Activated CD4-positive, CD25-positive, alpha-beta regulatory T cell treated with anti-CD3 and anti-CD28 coated beads, Interleukin-2, amount 50 U/mL, for 16 hours (primary cell): ENCODE results near the gene ZYX.
"Not testable (repeated sequence)": the region's sequence is repeated elsewhere in the genome, so short reads cannot be mapped to it uniquely, and the experiment has no call there.

Source experiments
- DNase-seq: peaks from one replicate; pipeline ENCODE4 v3.0.0-alpha.2; 2020; ENCODE audit warnings: low read depth, low spot score

ZYX gene

GRCh38 chr7:143417734-143418383, 36.7 kb downstream of the ZYX start:
- no peak for DNase-seq

- no peak for DNase-seq
These were observed 37.7 kb downstream of the ZYX start for GRCh38 chr7:143418681-143419458.

- no peak for DNase-seq
These were observed 38.7 kb downstream of the ZYX start for GRCh38 chr7:143419880-143420279.

GRCh38 chr7:143420624-143421023, 39.5 kb downstream of the ZYX start:
- DNase-seq, result not testable (repeated sequence)

GRCh38 chr7:143422033-143422432, 40.9 kb downstream of the ZYX start:
- no peak for DNase-seq

- not testable (repeated sequence) for DNase-seq
These were observed 43.3 kb downstream of the ZYX start for GRCh38 chr7:143424476-143424875.

- DNase-seq, result no peak
These were observed 45.5 kb downstream of the ZYX start for GRCh38 chr7:143426479-143427142.

GRCh38 chr7:143429770-143430698, 48.9 kb downstream of the ZYX start:
- no peak for DNase-seq

GRCh38 chr7:143431109-143431508, 50.0 kb downstream of the ZYX start:
- DNase-seq, result no peak

GRCh38 chr7:143433759-143434158, 52.6 kb downstream of the ZYX start:
- no peak for DNase-seq

- DNase-seq, result no peak
These were observed 53.5 kb downstream of the ZYX start for GRCh38 chr7:143434660-143435059.

GRCh38 chr7:143435266-143435665, 54.1 kb downstream of the ZYX start:
- no peak for DNase-seq

- no peak for DNase-seq
These were observed 55.3 kb downstream of the ZYX start for GRCh38 chr7:143436325-143436946.

- no peak for DNase-seq
These were observed 56.4 kb downstream of the ZYX start for GRCh38 chr7:143437578-143437977.

- DNase-seq, result no peak
These were observed 58.7 kb downstream of the ZYX start for GRCh38 chr7:143439866-143440265.
